ENCODE measurements around the gene THAP4.
A peak's percentile ranks its signal among the peaks of the same experiment; 100 is the strongest.

THAP4 gene

DNA sequence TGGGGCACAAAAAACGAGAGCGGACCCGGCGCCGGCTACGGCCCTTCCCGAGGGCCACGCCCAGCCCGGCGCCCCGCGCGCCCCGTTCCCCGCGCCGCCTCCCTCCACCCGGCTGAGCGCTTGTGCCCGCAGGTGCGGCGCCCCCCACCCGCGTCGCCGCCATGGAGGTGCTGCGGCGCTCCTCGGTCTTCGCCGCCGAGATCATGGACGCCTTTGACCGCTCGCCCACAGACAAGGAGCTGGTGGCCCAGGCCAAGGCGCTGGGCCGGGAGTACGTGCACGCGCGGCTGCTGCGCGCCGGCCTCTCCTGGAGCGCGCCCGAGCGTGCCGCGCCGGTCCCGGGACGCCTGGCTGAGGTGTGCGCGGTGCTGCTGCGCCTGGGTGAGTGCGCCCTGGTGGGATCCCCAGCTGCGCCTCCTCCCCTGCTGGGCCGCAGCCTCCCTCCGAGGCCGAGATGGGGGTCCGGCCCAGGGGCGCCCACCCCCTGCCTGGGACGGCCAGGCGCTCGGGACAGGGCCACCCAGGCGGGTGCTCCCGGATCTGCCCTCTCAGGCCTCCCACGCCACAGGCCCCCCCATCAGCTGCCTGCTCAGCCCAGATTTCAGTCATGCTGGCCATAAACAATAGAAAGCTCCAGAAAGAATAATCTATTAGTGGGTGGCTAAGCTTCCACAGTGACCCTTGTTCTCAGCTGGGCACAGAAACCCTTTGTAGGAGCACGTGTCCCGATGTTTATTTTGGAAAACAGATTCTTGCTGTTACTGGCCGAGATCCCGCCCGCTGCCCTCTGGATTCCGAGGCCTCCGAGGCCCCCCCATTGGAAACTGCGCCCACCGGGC, 77.4 kb downstream of the THAP4 start:
- TF ChIP-seq POLR2AphosphoS5 (IDR thresholded peaks at IDR 0.05; ENCODE audit: low read depth, low read length) (peak; percentile 41; the same call in 1 of the 2 replicates), TAF1 (IDR thresholded peaks at IDR 0.05; ENCODE audit: borderline replicate concordance, insufficient read depth, low read length) (no peak), SIN3A (IDR thresholded peaks at IDR 0.05; ENCODE audit: borderline replicate concordance, insufficient read depth, low read length) (peak; percentile 59; the same call in 1 of the 2 replicates)

- TF ChIP-seq FOXP2 (optimal IDR thresholded peaks at IDR 0.05; ENCODE audit: borderline replicate concordance, extremely low read depth, extremely low read length, insufficient read depth) (peak; percentile 18), POLR2AphosphoS5 (IDR thresholded peaks at IDR 0.05; ENCODE audit: low read depth, low read length) (no peak; the same call in 1 of the 2 replicates), SIN3A (IDR thresholded peaks at IDR 0.05; ENCODE audit: borderline replicate concordance, insufficient read depth, low read length) (no peak), TAF1 (IDR thresholded peaks at IDR 0.05; ENCODE audit: borderline replicate concordance, insufficient read depth, low read length) (no peak)
Observed at GRCh38 chr2:241558532-241559322, 78.2 kb downstream of the THAP4 start, which contains the start of gene BOK. TSS of gene BOK (plus strand) at chr2:241558745. CDS start at chr2:241559484, 739 bp downstream.

DNA sequence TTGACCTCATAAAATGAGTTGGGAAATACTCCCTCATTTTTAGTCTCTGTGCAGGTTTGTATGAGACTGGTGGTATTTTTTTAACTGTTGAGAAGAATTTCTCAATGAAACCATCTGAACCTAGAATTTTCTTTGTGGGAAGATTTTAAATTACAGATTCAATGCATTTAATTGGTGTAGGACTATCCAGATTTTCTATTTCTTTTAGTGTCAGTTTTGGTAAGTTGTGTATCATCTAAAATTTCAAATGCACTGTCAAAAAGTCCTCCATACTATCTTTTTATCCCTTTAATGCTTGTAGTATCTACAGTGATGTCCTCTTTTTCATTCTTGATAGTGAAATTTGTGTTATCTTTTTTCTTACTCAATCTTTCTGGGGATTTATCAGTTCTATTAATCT, 80.2 kb downstream of the THAP4 start:
- TF ChIP-seq TAF1 (IDR thresholded peaks at IDR 0.05; ENCODE audit: borderline replicate concordance, insufficient read depth, low read length) (no peak), POLR2AphosphoS5 (IDR thresholded peaks at IDR 0.05; ENCODE audit: low read depth, low read length) (no peak), FOXP2 (optimal IDR thresholded peaks at IDR 0.05; ENCODE audit: borderline replicate concordance, extremely low read depth, extremely low read length, insufficient read depth) (no peak), SIN3A (IDR thresholded peaks at IDR 0.05; ENCODE audit: borderline replicate concordance, insufficient read depth, low read length) (no peak)
- TF ChIP-seq, protein P1, sequence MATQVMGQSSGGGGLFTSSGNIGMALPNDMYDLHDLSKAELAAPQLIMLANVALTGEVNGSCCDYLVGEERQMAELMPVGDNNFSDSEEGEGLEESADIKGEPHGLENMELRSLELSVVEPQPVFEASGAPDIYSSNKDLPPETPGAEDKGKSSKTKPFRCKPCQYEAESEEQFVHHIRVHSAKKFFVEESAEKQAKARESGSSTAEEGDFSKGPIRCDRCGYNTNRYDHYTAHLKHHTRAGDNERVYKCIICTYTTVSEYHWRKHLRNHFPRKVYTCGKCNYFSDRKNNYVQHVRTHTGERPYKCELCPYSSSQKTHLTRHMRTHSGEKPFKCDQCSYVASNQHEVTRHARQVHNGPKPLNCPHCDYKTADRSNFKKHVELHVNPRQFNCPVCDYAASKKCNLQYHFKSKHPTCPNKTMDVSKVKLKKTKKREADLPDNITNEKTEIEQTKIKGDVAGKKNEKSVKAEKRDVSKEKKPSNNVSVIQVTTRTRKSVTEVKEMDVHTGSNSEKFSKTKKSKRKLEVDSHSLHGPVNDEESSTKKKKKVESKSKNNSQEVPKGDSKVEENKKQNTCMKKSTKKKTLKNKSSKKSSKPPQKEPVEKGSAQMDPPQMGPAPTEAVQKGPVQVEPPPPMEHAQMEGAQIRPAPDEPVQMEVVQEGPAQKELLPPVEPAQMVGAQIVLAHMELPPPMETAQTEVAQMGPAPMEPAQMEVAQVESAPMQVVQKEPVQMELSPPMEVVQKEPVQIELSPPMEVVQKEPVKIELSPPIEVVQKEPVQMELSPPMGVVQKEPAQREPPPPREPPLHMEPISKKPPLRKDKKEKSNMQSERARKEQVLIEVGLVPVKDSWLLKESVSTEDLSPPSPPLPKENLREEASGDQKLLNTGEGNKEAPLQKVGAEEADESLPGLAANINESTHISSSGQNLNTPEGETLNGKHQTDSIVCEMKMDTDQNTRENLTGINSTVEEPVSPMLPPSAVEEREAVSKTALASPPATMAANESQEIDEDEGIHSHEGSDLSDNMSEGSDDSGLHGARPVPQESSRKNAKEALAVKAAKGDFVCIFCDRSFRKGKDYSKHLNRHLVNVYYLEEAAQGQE (IDR thresholded peaks at IDR 0.05; ENCODE audit: insufficient read depth in 1 of 2, low read depth in 2 of 2, low read length in 2 of 2): no peak

- TF ChIP-seq SIN3A (IDR thresholded peaks at IDR 0.05; ENCODE audit: borderline replicate concordance, insufficient read depth, low read length) (peak; percentile 66; the same call in 1 of the 2 replicates), TAF1 (IDR thresholded peaks at IDR 0.05; ENCODE audit: borderline replicate concordance, insufficient read depth, low read length) (no peak), POLR2AphosphoS5 (IDR thresholded peaks at IDR 0.05; ENCODE audit: low read depth, low read length) (no peak), FOXP2 (optimal IDR thresholded peaks at IDR 0.05; ENCODE audit: borderline replicate concordance, extremely low read depth, extremely low read length, insufficient read depth) (no peak)
- TF ChIP-seq, protein P1 (IDR thresholded peaks at IDR 0.05; ENCODE audit: insufficient read depth in 1 of 2, low read depth in 2 of 2, low read length in 2 of 2): no peak
Observed at GRCh38 chr2:241555711-241556110, 81.2 kb downstream of the THAP4 start.

DNA sequence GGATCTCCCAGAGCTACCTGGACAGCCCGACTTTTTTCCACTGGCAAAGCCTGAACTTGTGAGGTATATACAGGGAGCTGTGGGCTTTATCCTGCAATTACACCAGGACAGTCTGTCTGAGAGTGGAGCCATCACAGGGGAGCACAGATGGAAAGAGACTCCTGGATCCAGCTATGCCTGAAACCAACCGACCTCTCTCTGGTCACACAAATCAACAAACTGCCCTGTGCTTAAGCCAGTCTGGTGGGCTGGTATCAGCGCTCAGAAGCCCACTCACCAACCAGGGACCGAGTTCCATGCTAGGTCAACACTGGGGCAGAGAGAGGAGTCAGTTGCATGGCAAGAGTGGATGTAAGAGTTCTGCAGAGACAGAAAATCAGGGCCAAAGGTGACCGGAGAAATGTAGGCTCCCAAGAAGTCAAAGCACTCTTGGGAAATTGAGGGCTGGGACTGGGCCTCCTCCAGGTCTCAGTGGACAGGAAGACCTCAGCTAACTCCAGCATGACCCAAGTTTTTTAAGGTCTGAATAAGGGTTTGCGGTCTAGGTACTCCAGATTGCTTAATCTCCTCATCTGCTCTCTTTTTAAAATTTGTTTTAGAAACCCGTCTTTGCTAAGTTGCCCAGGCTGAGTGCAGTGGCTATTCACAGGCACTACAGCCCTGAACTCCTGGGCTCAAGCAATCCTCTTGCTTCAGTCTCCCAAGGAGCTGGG, 82.2 kb downstream of the THAP4 start:
- TF ChIP-seq TAF1 (IDR thresholded peaks at IDR 0.05; ENCODE audit: borderline replicate concordance, insufficient read depth, low read length) (no peak), FOXP2 (optimal IDR thresholded peaks at IDR 0.05; ENCODE audit: borderline replicate concordance, extremely low read depth, extremely low read length, insufficient read depth) (no peak), POLR2AphosphoS5 (IDR thresholded peaks at IDR 0.05; ENCODE audit: low read depth, low read length) (no peak), SIN3A (IDR thresholded peaks at IDR 0.05; ENCODE audit: borderline replicate concordance, insufficient read depth, low read length) (no peak)
- TF ChIP-seq, protein P1 (IDR thresholded peaks at IDR 0.05; ENCODE audit: insufficient read depth in 1 of 2, low read depth in 2 of 2, low read length in 2 of 2): no peak
